Spleen (tissue), 11 donors: ENCODE results near the gene TNKS1BP1. TPM values are rescaled to one million over a fixed set of nuclear protein-coding genes. Genes with fewer than 3 reads are reported as not detected.

Experiments used
- DNase-seq: peaks from one replicate; pipeline ENCODE4 v3.0.0-alpha.2; 2020
- H3K27ac ChIP-seq, 8 donors: fragments of 200-600 bp; sonication (generic) in 7 of 8; 1 replicate in 4 of 8; 2 replicates in 4 of 8; pipeline versions ENCODE4 v1.5.0 to v1.8.0; 2016 to 2021; ENCODE audit warnings: inconsistent platforms in 4 of 8, mild to moderate bottlenecking in 4 of 8, moderate library complexity in 1 of 8
- H3K27me3 ChIP-seq, 7 donors: fragments of 200-600 bp; sonication (generic) in 6 of 7; replicated peaks in 1 of 7; 1 replicate in 4 of 7; 2 replicates in 3 of 7; pipeline versions ENCODE4 v1.5.0 to v1.8.0; 2016 to 2021; ENCODE audit warnings: inconsistent platforms in 3 of 7, mild to moderate bottlenecking in 1 of 7
- H3K36me3 ChIP-seq, 6 donors: fragments of 200-600 bp; sonication (generic) in 5 of 6; 1 replicate in 4 of 6; 2 replicates in 2 of 6; pipeline versions ENCODE4 v1.5.0 to v1.8.0; 2016 to 2021; ENCODE audit warnings: inconsistent platforms in 2 of 6
- H3K4me1 ChIP-seq, 6 donors: fragments of 200-600 bp; sonication (generic) in 5 of 6; 1 replicate in 3 of 6; 2 replicates in 3 of 6; pipeline versions ENCODE4 v1.5.0 to v1.8.0; 2016 to 2021; ENCODE audit warnings: inconsistent platforms in 3 of 6
- H3K4me3 ChIP-seq, 8 donors: fragments of 200-600 bp; sonication (generic) in 7 of 8; 1 replicate in 4 of 8; 2 replicates in 4 of 8; pipeline versions ENCODE4 v1.5.0 to v1.8.0; 2016 to 2021; ENCODE audit warnings: inconsistent platforms in 4 of 8, mild to moderate bottlenecking in 4 of 8, moderate library complexity in 2 of 8
- H3K9me3 ChIP-seq, 8 donors: fragments of 200-600 bp; sonication (generic) in 7 of 8; 1 replicate in 4 of 8; 2 replicates in 4 of 8; pipeline versions ENCODE4 v1.5.0 to v1.8.0; 2016 to 2021; ENCODE audit warnings: inconsistent platforms in 4 of 8
- POLR2A ChIP-seq, 3 donors: fragments of 450-650 bp; IDR thresholded peaks; one replicate each; pipeline ENCODE4 v1.5.1; 2017; ENCODE audit warnings: antibody characterized with exemption in 3 of 3, mild to moderate bottlenecking in 1 of 3
- POLR2AphosphoS5 ChIP-seq, 3 donors: sonication (generic); formaldehyde crosslinking; IDR thresholded peaks; one replicate each; pipeline ENCODE4 v1.5.1; 2017; ENCODE audit warnings: antibody characterized with exemption in 3 of 3
- WGBS, 5 donors: extraction: QIAGEN DNeasy Blood & Tissue Kit in 3 of 5; methylation state at CpG; one replicate each; pipeline versions ENCODE4 v1.1.5 to v1.1.7; 2013 to 2018; 5-methylcytosine and 5-hydroxymethylcytosine counted together
- intact Hi-C: fragments of 100-400 bp; cut with DNase I; formaldehyde crosslinking; loops from one replicate; pipeline ENCODE4 v1.15.0; 2023; ENCODE audit warnings: low total_unique reads
- polyA plus RNA-seq, 3 donors: library from polyadenylated mRNA; stranded (reverse); fragments of 200-250 nt; gene quantifications; one replicate each; pipeline ENCODE4 v1.2.1, GENCODE V29; 2013
- total RNA-seq, 7 donors: library from RNA; depleted of rRNA in 3 of 7; stranded (reverse); fragments of >200 nt in 3 of 7; fragmentation: NEBNext Ultra II Directional in 4 of 7; extraction: Animal tissue kit (Norgen Biotek cat#: 25700) in 4 of 7; gene quantifications; one replicate each; pipeline versions ENCODE4 v1.1.0 to v1.2.1, GENCODE V29; 2016 to 2021
- TF ChIP-seq, protein P1 (sequence below), 11 experiments: fragments of 200-600 bp in 7 of 11; fragments of 450-650 bp in 4 of 11; sonication (generic) in 4 of 11; IDR thresholded peaks in 8 of 11; conservative IDR thresholded peaks in 3 of 11; 1 replicate in 7 of 11; 2 replicates in 4 of 11; pipeline versions ENCODE4 v1.4.0 to v1.8.0; 2016 to 2021; ENCODE audit warnings: antibody characterized with exemption in 11 of 11, inconsistent platforms in 4 of 11, mild to moderate bottlenecking in 1 of 11
- donor health status: healthy with polysubstance abuse.
- donor health status: DM: no; HTN: no; CAD: no; lungs with moderate emphysema.
- donor health status: DM: no; HTN: no; CAD: no.
- donor health status: Bipolar disorder and iron deficiency.
- donor health status: healthy.
- donor health status: DM: no; HTN: no; CAD: no.
- donor health status: DM: yes; HTN: yes; CAD: no.

Gene TNKS1BP1
- total and polyA plus RNA-seq, 10 donors = 19.8 to 126 (median 48.2) TPM

DNA sequence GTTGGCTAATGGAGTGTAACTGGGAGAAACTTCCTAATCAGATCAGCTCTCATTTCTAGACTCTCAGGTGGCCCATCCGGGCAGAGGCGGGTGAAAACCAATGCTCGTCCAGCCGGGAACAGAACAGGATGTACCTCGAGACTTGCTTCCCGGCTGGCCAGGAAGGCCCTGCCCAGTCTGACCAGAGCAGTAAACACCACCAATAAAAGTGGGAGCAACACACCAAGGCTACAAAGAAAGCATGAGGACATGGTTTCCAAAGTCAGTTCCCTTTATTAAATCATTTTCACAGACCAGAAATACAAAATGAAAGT lies 940 bp upstream of the TNKS1BP1 start:
- TF ChIP-seq, protein P1, sequence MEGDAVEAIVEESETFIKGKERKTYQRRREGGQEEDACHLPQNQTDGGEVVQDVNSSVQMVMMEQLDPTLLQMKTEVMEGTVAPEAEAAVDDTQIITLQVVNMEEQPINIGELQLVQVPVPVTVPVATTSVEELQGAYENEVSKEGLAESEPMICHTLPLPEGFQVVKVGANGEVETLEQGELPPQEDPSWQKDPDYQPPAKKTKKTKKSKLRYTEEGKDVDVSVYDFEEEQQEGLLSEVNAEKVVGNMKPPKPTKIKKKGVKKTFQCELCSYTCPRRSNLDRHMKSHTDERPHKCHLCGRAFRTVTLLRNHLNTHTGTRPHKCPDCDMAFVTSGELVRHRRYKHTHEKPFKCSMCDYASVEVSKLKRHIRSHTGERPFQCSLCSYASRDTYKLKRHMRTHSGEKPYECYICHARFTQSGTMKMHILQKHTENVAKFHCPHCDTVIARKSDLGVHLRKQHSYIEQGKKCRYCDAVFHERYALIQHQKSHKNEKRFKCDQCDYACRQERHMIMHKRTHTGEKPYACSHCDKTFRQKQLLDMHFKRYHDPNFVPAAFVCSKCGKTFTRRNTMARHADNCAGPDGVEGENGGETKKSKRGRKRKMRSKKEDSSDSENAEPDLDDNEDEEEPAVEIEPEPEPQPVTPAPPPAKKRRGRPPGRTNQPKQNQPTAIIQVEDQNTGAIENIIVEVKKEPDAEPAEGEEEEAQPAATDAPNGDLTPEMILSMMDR (IDR thresholded peaks at IDR 0.05 in 8 of 11, conservative IDR thresholded peaks at IDR 0.05 in 3 of 11) = no peak
- TF ChIP-seq POLR2A (IDR thresholded peaks at IDR 0.05) (peak in 1 of 3 donors; percentile 7), POLR2AphosphoS5 (IDR thresholded peaks at IDR 0.05) (peak in 2 of 3 donors; percentile 75 to 79)
- no peak for DNase-seq
- intact Hi-C loops = no loop called here

DNA sequence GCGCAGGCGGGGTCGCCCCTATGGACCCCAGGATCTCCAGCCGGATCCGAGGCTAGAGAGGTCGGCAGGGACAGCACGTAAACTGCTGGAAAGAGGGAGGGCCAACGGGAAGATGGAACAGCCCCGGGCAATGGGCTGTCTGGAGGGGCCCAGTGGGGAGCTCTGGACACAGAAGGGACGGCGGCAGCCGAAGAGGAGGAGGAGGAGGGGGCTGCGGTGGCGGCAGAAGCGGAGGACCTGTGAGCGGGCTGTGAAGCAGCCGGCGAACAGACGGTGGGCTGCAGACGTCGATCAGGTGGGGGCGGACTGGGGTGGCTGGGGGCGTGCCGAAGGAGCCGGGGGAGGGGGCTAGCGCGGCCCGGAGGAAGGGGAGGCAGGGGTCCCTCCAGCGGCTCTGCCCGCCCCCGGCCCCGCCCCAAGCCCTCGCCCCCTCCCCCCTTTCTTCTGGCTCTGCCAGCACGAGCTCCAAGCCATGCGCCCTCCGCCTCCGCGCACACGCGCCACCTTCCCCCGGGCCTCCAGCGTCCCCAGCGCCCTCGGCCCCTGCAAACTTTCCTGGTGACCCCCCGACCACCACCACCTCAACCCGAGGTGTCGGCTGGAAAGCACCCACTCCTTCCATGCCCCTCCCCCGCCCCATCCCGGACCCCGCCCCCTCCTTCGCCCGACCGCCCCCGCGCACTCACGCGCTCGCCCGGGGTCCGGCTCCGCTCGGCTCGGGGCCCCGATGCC lies 432 bp downstream of the TNKS1BP1 start:
- H3K4me3 ChIP-seq = peak overlapping the region; percentile 56 to 90 (median 70)
- peaks cover 9 to 69% (median 43%) of the 10 kb centered on the region in 6 donors for H3K4me1 ChIP-seq
- peak; percentile 89 for DNase-seq
- peak overlapping the region; percentile 57 to 96 (median 92) for H3K27ac ChIP-seq
- H3K27me3 ChIP-seq = no peaks in the 10 kb centered on the region
- no peaks in the 10 kb centered on the region for H3K9me3 ChIP-seq
- H3K36me3 ChIP-seq = peaks cover 0 to 46% (median 28%) of the 10 kb centered on the region in 6 donors
- TF ChIP-seq, protein P1 (IDR thresholded peaks at IDR 0.05 in 8 of 11, conservative IDR thresholded peaks at IDR 0.05 in 3 of 11) = no peak
- TF ChIP-seq POLR2AphosphoS5 (IDR thresholded peaks at IDR 0.05) (peak in 1 of 3 donors; percentile 23), POLR2A (IDR thresholded peaks at IDR 0.05) (no peak)
- WGBS, 5 donors = 3 to 19% (median 4%) methylated on average over 19 to 60 of the region's 64 CpGs
- intact Hi-C loops = no loop called here

More for the DNA sequence above, 940 bp upstream of the TNKS1BP1 start:
- Histone ChIP-seq H3K4me3 (peak overlapping the region in 7 of 8 donors; percentile 56 to 90 (median 71)), H3K27me3 (no peaks in the 10 kb centered on the region), H3K4me1 (peaks cover 9 to 58% (median 42%) of the 10 kb centered on the region in 6 donors), H3K9me3 (no peaks in the 10 kb centered on the region), H3K36me3 (peaks cover 0 to 48% (median 42%) of the 10 kb centered on the region in 6 donors), H3K27ac (peak overlapping the region; percentile 57 to 96 (median 92))
- 16 to 28% (median 26%) methylated on average over 6 of the region's 6 CpGs for WGBS, 5 donors

DNA sequence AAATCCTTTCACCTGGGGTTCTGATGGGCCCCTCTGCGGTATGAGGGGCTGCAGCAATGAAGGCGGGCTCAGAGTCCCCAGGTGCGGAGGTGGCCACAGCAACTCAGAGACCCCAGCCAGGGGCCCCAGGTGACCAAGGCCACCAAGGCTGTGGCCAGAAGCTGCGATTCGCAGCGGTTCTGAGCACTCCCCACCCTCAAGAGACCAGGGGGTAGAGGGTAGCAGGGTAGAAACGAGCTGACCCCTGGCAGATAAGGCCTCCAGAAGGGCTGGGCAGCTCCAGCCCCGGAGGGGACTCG lies 948 bp downstream of the TNKS1BP1 start:
- 49 to 56% (median 50%) methylated on average over 8 to 9 of the region's 9 CpGs for WGBS, 5 donors

DNA sequence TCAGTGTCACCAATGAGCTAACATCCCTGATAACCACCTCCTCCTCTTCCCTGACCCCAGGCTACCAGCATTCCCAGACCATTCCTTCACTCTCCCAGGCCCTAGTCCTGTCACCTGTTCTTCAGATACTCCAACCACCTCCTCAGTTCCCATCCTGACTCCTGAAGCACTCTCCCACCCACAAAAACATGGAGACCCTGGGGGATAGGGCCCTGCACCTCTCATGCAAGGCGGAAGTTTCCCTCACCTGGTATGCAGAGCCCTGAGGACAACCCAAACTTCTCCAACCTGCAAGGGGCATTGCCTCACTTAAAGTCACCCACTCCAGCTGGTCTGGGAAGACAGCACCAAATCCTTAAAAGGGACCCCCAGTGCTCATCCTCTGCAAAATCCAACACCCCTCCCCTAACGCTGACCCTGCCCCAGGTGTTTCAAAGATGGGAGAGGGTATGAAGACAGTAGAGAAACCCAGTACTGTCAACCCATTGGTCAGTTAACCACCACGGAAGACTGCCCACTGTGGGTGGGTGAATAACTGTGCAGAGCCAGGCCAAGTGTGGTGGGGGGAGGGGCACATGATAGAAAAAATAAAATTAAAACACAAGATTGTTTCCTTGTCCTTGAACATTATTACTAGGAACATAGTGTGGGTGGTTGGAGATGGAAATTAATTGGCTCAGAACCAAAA lies 1.4 kb downstream of the TNKS1BP1 start:
- Histone ChIP-seq H3K4me3 (peak overlapping the region; percentile 56 to 90 (median 70)), H3K27me3 (no peaks in the 10 kb centered on the region), H3K36me3 (peaks cover 0 to 44% (median 19%) of the 10 kb centered on the region in 6 donors), H3K4me1 (peaks cover 10 to 79% (median 47%) of the 10 kb centered on the region in 6 donors), H3K27ac (peak overlapping the region; percentile 40 to 96 (median 92)), H3K9me3 (no peaks in the 10 kb centered on the region)
- intact Hi-C loops = no loop called here
- 73 to 90% (median 83%) methylated on average over 3 of the region's 3 CpGs for WGBS, 5 donors
- DNase-seq = no peak
- TF ChIP-seq, protein P1 (IDR thresholded peaks at IDR 0.05 in 8 of 11, conservative IDR thresholded peaks at IDR 0.05 in 3 of 11) = no peak
- TF ChIP-seq POLR2A (IDR thresholded peaks at IDR 0.05) = no peak

More for the DNA sequence above, 948 bp downstream of the TNKS1BP1 start:
- DNase-seq = no peak
- Histone ChIP-seq H3K27me3 (no peaks in the 10 kb centered on the region), H3K9me3 (no peaks in the 10 kb centered on the region), H3K4me1 (peaks cover 9 to 74% (median 45%) of the 10 kb centered on the region in 6 donors), H3K36me3 (peaks cover 0 to 45% (median 24%) of the 10 kb centered on the region in 6 donors), H3K27ac (peak overlapping the region in 7 of 8 donors; percentile 89 to 96 (median 93)), H3K4me3 (peak overlapping the region; percentile 56 to 90 (median 70))
- TF ChIP-seq POLR2A (IDR thresholded peaks at IDR 0.05) = no peak
- TF ChIP-seq POLR2AphosphoS5 (IDR thresholded peaks at IDR 0.05) = peak in 1 of 3 donors; percentile 4
- intact Hi-C loops = no loop called here
